NCI-H1417 treated with DMSO at 0.1 percent for 48 hours (cell line): ENCODE results near the gene TRMT2A.

Experiments
- DNase-seq: peaks from one replicate; lab custom pipeline; 2025; lab: John Stamatoyannopoulos, UW

TRMT2A gene

GRCh38 chr22:20148414-20148813 is 31.4 kb upstream of the TRMT2A start:
- DNase-seq = no peak

GRCh38 chr22:20147237-20147988 is 30.4 kb upstream of the TRMT2A start:
- DNase-seq = no peak

GRCh38 chr22:20146777-20147176 is 29.8 kb upstream of the TRMT2A start:
- no peak for DNase-seq

GRCh38 chr22:20145832-20146223 is 28.8 kb upstream of the TRMT2A start:
- no peak for DNase-seq

- no peak for DNase-seq
Measured at GRCh38 chr22:20145206-20145831, 28.3 kb upstream of the TRMT2A start.

GRCh38 chr22:20143883-20144665 is 27.0 kb upstream of the TRMT2A start:
- no peak for DNase-seq

GRCh38 chr22:20142711-20143621 is 25.9 kb upstream of the TRMT2A start:
- DNase-seq = no peak

- DNase-seq = no peak
Measured at GRCh38 chr22:20141186-20142077, 24.4 kb upstream of the TRMT2A start.

- DNase-seq = no peak
Measured at GRCh38 chr22:20140521-20140964, 23.5 kb upstream of the TRMT2A start.

GRCh38 chr22:20140107-20140445 is 23.1 kb upstream of the TRMT2A start:
- DNase-seq = no peak

GRCh38 chr22:20139391-20140106 is 22.5 kb upstream of the TRMT2A start:
- DNase-seq = no peak

GRCh38 chr22:20138868-20139267 is 21.8 kb upstream of the TRMT2A start:
- DNase-seq = no peak

- no peak for DNase-seq
Measured at GRCh38 chr22:20138417-20138738, 21.4 kb upstream of the TRMT2A start.

GRCh38 chr22:20137671-20138416 is 20.8 kb upstream of the TRMT2A start:
- no peak for DNase-seq

- no peak for DNase-seq
Measured at GRCh38 chr22:20137113-20137512, 20.1 kb upstream of the TRMT2A start.

GRCh38 chr22:20136603-20136873 is 19.5 kb upstream of the TRMT2A start:
- DNase-seq = no peak

- DNase-seq = no peak
Measured at GRCh38 chr22:20135806-20136602, 19.0 kb upstream of the TRMT2A start.

- no peak for DNase-seq
Measured at GRCh38 chr22:20135265-20135664, 18.2 kb upstream of the TRMT2A start.

GRCh38 chr22:20133930-20134549 is 17.0 kb upstream of the TRMT2A start:
- no peak for DNase-seq
